HEK293 (cell line): ENCODE measurements around the gene PFN1.

Experiments
- CTCF ChIA-PET: fragments of 350-600 bp; formaldehyde crosslinking; extraction: SDS; loops from one replicate; lab custom pipeline; 2021; ENCODE audit warnings: antibody characterized with exemption; lab: Yijun Ruan, JAX
- POLR2A ChIA-PET: fragments of 300-600 bp; formaldehyde crosslinking; extraction: SDS; loops from one replicate; lab custom pipeline; 2020; ENCODE audit warnings: antibody characterized with exemption, inconsistent platforms; lab: Yijun Ruan, JAX
- H3K27ac ChIP-seq: fragments of 200-500 bp; sonication (Bioruptor generic); 2 replicates; pipeline ENCODE4 v1.5.1; 2014; ENCODE audit warnings: low read depth, low read length, control low read depth, inconsistent platforms; ENCODE audit errors: extremely low read depth
- H3K36me3 ChIP-seq, 2 experiments: fragments of 200-500 bp in 1 of 2; sonication (Bioruptor generic) in 1 of 2; 1 replicate in 1 of 2; 2 replicates in 1 of 2; pipeline ENCODE4 v1.5.1; 2014 to 2017; ENCODE audit warnings: inconsistent platforms in 2 of 2, low read length in 2 of 2; ENCODE audit not compliant: control insufficient read depth in 2 of 2, insufficient read depth in 1 of 2
- H3K4me1 ChIP-seq: fragments of 200-500 bp; sonication (Bioruptor generic); 2 replicates; pipeline ENCODE4 v1.5.1; 2014; ENCODE audit warnings: mild to moderate bottlenecking, low read length, inconsistent platforms; ENCODE audit not compliant: control insufficient read depth, insufficient read depth
- H3K4me3 ChIP-seq: 2 replicates; pipeline ENCODE4 v1.5.1; 2011; ENCODE audit warnings: low read depth, mild to moderate bottlenecking, control low read depth, low read length, moderate library complexity
- H3K9me3 ChIP-seq: fragments of 200-500 bp; sonication (Bioruptor generic); 2 replicates; pipeline ENCODE4 v1.5.1; 2014; ENCODE audit warnings: low read depth, low read length, inconsistent platforms; ENCODE audit not compliant: control insufficient read depth, insufficient read depth
- GLIS1 ChIP-seq: fragments of 450-650 bp; formaldehyde crosslinking; IDR thresholded peaks from 2 replicates; pipeline ENCODE4 v1.5.1; 2016; ENCODE audit warnings: missing biosample characterization, missing genetic modification characterization
- KLF16 ChIP-seq: fragments of 450-650 bp; formaldehyde crosslinking; IDR thresholded peaks from 2 replicates; pipeline ENCODE4 v1.5.1; 2017; ENCODE audit warnings: missing biosample characterization, missing genetic modification characterization
- PRDM1 ChIP-seq: fragments of 450-650 bp; formaldehyde crosslinking; IDR thresholded peaks from 2 replicates; pipeline ENCODE4; 2016; ENCODE audit warnings: missing biosample characterization, missing genetic modification characterization
- TRIM28 ChIP-seq: IDR thresholded peaks from 2 replicates; pipeline ENCODE4 v1.6.1; 2011; ENCODE audit warnings: low read length, control low read depth, borderline replicate concordance
- ZBTB21 ChIP-seq: fragments of 450-650 bp; formaldehyde crosslinking; IDR thresholded peaks from 2 replicates; pipeline ENCODE4 v1.5.1; 2017; ENCODE audit warnings: missing biosample characterization, missing genetic modification characterization
- ZNF133 ChIP-seq: fragments of 450-650 bp; formaldehyde crosslinking; IDR thresholded peaks from 2 replicates; pipeline ENCODE4 v1.5.1; 2016; ENCODE audit warnings: missing biosample characterization, missing genetic modification characterization
- ZNF155 ChIP-seq: fragments of 450-650 bp; formaldehyde crosslinking; IDR thresholded peaks from 2 replicates; pipeline ENCODE4 v1.5.1; 2016; ENCODE audit warnings: missing biosample characterization, missing genetic modification characterization
- ZNF175 ChIP-seq: fragments of 450-650 bp; formaldehyde crosslinking; IDR thresholded peaks from 2 replicates; pipeline ENCODE4 v1.5.1; 2016; ENCODE audit warnings: missing biosample characterization, missing genetic modification characterization
- ZNF211 ChIP-seq: fragments of 450-650 bp; formaldehyde crosslinking; IDR thresholded peaks from 2 replicates; pipeline ENCODE4 v1.5.1; 2016; ENCODE audit warnings: low read depth, missing biosample characterization, missing genetic modification characterization
- ZNF335 ChIP-seq: fragments of 450-650 bp; formaldehyde crosslinking; conservative IDR thresholded peaks from 2 replicates; pipeline ENCODE4 v1.5.1; 2016; ENCODE audit warnings: missing biosample characterization, missing genetic modification characterization
- ZNF48 ChIP-seq: fragments of 450-650 bp; formaldehyde crosslinking; IDR thresholded peaks from 2 replicates; pipeline ENCODE4 v1.5.1; 2016; ENCODE audit warnings: missing biosample characterization, missing genetic modification characterization
- ZNF561 ChIP-seq: fragments of 450-650 bp; IDR thresholded peaks from 2 replicates; pipeline ENCODE4 v1.5.1; 2018; ENCODE audit warnings: missing biosample characterization, missing genetic modification characterization, borderline replicate concordance
- ZNF600 ChIP-seq: fragments of 450-650 bp; formaldehyde crosslinking; IDR thresholded peaks from 2 replicates; pipeline ENCODE4 v1.5.1; 2016; ENCODE audit warnings: missing biosample characterization, missing genetic modification characterization
- ZNF660 ChIP-seq: fragments of 450-650 bp; IDR thresholded peaks from 2 replicates; pipeline ENCODE4 v1.5.1; 2018; ENCODE audit warnings: missing biosample characterization, mild to moderate bottlenecking, missing genetic modification characterization
- ZNF830 ChIP-seq: fragments of 450-650 bp; IDR thresholded peaks from 2 replicates; pipeline ENCODE4 v1.5.0; 2018; ENCODE audit warnings: missing biosample characterization, missing genetic modification characterization, low read depth, mild to moderate bottlenecking, moderate library complexity
- TF ChIP-seq, protein P1 (sequence below): fragments of 450-650 bp; formaldehyde crosslinking; IDR thresholded peaks from 2 replicates; pipeline ENCODE4 v1.5.1; 2017; ENCODE audit warnings: missing biosample characterization, missing genetic modification characterization
- TF ChIP-seq, protein P2 (sequence below): fragments of 450-650 bp; formaldehyde crosslinking; IDR thresholded peaks from 2 replicates; pipeline ENCODE4 v1.5.1; 2016; ENCODE audit warnings: missing biosample characterization, missing genetic modification characterization
- TF ChIP-seq, protein P3 (sequence below): fragments of 450-650 bp; formaldehyde crosslinking; IDR thresholded peaks from 2 replicates; pipeline ENCODE4 v1.5.1; 2016; ENCODE audit warnings: missing biosample characterization, missing genetic modification characterization

The PFN1 gene

DNA sequence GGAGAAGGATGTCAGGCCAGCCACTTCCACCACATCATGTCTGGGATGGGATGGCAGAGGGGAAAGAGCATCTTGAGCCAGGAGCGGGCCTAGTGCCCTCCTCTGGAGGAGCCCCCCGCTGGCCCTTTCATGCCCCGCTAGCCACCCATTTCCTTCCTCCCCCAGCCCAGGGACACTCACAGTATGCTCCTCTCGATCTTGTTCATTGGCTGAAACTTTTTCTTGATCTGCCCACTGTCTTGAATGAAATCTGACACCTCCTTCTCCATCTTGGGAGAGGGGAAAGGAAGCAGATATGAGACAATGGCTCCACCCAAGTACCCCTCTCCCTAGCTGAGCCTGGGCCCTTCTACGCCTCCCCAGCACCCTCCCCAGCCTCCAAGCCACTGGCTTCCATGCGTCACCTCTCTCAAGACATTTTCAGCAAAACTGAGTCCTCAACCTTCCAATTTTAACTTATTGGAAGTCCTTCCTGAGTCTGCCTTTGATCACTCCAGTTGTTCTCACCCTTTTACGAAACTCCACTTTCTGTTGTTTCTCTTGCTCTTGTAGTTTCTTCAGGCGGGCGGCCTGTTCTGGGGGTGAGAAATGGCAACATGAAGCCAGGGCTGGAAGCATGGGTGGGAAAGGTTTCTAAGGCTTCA, 12.1 kb upstream of the PFN1 start:
- H3K27ac ChIP-seq: no peak overlapping the region
- no peaks in the 10 kb centered on the region for H3K4me1 ChIP-seq
- CTCF ChIA-PET: interaction anchor here (0.6 to 0.7 kb wide), 2 partner anchors 21 to 733 kb away, joined by 3 read pairs; partner anchors contain the start of gene SLC25A11
- TF ChIP-seq, protein P1, sequence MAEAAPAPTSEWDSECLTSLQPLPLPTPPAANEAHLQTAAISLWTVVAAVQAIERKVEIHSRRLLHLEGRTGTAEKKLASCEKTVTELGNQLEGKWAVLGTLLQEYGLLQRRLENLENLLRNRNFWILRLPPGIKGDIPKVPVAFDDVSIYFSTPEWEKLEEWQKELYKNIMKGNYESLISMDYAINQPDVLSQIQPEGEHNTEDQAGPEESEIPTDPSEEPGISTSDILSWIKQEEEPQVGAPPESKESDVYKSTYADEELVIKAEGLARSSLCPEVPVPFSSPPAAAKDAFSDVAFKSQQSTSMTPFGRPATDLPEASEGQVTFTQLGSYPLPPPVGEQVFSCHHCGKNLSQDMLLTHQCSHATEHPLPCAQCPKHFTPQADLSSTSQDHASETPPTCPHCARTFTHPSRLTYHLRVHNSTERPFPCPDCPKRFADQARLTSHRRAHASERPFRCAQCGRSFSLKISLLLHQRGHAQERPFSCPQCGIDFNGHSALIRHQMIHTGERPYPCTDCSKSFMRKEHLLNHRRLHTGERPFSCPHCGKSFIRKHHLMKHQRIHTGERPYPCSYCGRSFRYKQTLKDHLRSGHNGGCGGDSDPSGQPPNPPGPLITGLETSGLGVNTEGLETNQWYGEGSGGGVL (tag by site-specific recombination): peak; percentile 28; the same call in 1 of the 2 replicates
- TF ChIP-seq PRDM1 (0 out of 2 replicates have a peak, but pooled peaks have one; percentile 8), ZBTB21 (tag by site-specific recombination) (no peak)
- TF ChIP-seq, protein P2, sequence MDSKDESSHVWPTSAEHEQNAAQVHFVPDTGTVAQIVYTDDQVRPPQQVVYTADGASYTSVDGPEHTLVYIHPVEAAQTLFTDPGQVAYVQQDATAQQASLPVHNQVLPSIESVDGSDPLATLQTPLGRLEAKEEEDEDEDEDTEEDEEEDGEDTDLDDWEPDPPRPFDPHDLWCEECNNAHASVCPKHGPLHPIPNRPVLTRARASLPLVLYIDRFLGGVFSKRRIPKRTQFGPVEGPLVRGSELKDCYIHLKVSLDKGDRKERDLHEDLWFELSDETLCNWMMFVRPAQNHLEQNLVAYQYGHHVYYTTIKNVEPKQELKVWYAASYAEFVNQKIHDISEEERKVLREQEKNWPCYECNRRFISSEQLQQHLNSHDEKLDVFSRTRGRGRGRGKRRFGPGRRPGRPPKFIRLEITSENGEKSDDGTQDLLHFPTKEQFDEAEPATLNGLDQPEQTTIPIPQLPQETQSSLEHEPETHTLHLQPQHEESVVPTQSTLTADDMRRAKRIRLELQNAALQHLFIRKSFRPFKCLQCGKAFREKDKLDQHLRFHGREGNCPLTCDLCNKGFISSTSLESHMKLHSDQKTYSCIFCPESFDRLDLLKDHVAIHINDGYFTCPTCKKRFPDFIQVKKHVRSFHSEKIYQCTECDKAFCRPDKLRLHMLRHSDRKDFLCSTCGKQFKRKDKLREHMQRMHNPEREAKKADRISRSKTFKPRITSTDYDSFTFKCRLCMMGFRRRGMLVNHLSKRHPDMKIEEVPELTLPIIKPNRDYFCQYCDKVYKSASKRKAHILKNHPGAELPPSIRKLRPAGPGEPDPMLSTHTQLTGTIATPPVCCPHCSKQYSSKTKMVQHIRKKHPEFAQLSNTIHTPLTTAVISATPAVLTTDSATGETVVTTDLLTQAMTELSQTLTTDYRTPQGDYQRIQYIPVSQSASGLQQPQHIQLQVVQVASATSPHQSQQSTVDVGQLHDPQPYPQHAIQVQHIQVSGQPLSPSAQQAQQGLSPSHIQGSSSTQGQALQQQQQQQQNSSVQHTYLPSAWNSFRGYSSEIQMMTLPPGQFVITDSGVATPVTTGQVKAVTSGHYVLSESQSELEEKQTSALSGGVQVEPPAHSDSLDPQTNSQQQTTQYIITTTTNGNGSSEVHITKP: 0 out of 2 replicates have a peak, but pooled peaks have one; percentile 11
- POLR2A ChIA-PET: interaction anchor here (1.0 kb wide), 1 partner anchor 12 kb away, joined by 3 read pairs; the partner anchor contains the start of gene PFN1
- H3K4me3 ChIP-seq: no peak overlapping the region
- H3K9me3 ChIP-seq: peaks cover 1% of the 10 kb centered on the region; the same call in 1 of the 2 replicates
- peaks cover 5 to 14% of the 10 kb centered on the region in 2 experiments; a peak in 2 of 3 replicates for H3K36me3 ChIP-seq

DNA sequence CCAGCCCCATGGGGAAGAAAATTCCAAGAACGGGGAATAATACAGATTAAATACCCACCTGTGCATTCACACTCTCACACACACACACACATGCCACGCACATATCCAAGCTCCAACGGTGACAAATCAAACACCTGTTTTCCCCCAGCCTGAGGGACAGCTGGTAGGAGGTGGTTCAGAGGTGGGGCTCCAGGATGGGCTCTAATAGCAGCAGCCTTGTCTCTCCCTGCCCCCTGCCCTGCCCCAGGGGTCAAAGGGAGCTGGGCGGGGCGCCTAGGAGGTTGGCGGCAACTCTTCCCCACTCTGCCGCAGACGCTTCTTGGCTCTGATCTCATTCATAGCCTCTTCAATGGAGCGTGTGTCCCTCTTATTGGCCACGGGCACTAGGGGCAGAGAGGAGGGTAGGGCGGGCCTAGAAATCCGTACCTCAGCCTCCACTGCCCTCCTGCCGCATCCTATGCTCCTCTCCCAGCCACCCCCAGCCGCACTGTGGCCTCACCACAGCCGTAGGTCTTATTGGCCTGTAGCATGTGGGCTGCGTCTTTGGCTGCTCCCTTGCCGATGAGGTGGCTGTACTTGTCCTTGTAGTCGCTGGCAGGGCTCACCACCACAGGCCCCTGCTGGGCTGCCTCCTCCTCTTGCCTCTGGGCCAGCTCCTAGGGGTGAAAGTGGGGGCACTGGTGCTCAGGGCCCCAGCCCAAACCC, 11.1 kb upstream of the PFN1 start:
- Histone ChIP-seq H3K9me3 (no peaks in the 10 kb centered on the region), H3K4me1 (no peaks in the 10 kb centered on the region), H3K36me3 (peaks cover 0 to 12% of the 10 kb centered on the region in 2 experiments; a peak in 2 of 3 replicates), H3K27ac (no peak overlapping the region), H3K4me3 (no peak overlapping the region)
- TF ChIP-seq, protein P3, sequence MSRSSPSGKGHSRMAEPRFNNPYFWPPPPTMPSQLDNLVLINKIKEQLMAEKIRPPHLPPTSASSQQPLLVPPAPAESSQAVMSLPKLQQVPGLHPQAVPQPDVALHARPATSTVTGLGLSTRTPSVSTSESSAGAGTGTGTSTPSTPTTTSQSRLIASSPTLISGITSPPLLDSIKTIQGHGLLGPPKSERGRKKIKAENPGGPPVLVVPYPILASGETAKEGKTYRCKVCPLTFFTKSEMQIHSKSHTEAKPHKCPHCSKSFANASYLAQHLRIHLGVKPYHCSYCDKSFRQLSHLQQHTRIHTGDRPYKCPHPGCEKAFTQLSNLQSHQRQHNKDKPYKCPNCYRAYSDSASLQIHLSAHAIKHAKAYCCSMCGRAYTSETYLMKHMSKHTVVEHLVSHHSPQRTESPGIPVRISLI (tag by site-specific recombination): no peak
- no peak for TF ChIP-seq ZNF335 (tag by site-specific recombination)
- no peak for TF ChIP-seq TRIM28
- TF ChIP-seq ZNF561 (tag by site-specific recombination): no peak
- POLR2A ChIA-PET: interaction anchor here (1.0 to 17.9 kb wide), 3 partner anchors 8 to 11 kb away, joined by 3 to 358 read pairs (median 3); partner anchors contain the start of genes ENO3, PFN1 and SPAG7
- CTCF ChIA-PET: interaction anchor here (0.6 to 0.7 kb wide), 2 partner anchors 20 to 732 kb away, joined by 3 read pairs; partner anchors contain the start of gene SLC25A11

DNA sequence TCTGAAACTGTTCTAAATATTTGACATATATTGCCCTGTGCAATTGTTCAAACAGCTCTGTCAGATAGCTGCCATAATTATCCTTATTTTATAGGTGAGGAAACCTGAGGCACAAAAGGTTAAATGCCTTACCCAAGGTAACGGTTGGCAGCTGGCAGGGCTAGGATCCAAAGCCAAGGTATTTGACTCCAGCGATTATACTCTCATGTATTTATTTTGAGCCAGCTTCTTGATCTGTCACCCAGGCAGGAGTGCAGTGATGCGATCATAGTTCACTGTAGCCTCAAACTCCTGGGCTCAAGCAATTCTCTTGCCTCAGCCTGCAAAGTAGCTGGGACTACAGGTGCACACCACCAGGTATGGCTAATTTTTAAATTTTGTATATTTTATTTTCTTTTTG, 9.8 kb upstream of the PFN1 start:
- Histone ChIP-seq H3K27ac (no peak overlapping the region), H3K9me3 (no peaks in the 10 kb centered on the region), H3K36me3 (peaks cover 0 to 12% of the 10 kb centered on the region in 2 experiments; a peak in 2 of 3 replicates), H3K4me3 (no peak overlapping the region), H3K4me1 (no peaks in the 10 kb centered on the region)
- POLR2A ChIA-PET: interaction anchor here (0.6 to 17.9 kb wide), 6 partner anchors 9 to 35 kb away, joined by 3 to 358 read pairs (median 4); partner anchors contain the start of genes PFN1, RNF167, SLC25A11 and SPAG7
- TF ChIP-seq GLIS1 (tag by site-specific recombination): no peak
- no peak for TF ChIP-seq ZNF600 (tag by site-specific recombination)
- TF ChIP-seq ZNF175 (tag by site-specific recombination): no peak
- TF ChIP-seq KLF16: no peak
- no peak for TF ChIP-seq ZNF133 (tag by site-specific recombination)
- TF ChIP-seq ZNF830 (tag by site-specific recombination): no peak
- no peak for TF ChIP-seq ZNF155
- TF ChIP-seq ZNF211 (tag by site-specific recombination): no peak
- TF ChIP-seq ZNF48 (tag by site-specific recombination): no peak
- no peak for TF ChIP-seq ZNF660 (tag by site-specific recombination)
- CTCF ChIA-PET: interaction anchor here (0.6 to 1.2 kb wide), 3 partner anchors 8 to 104 kb away, joined by 3 to 6 read pairs (median 5); no protein-coding TSS in a partner anchor
